Measurements from ENCODE around the gene C12orf50. TPM values are rescaled to one million over a fixed set of nuclear protein-coding genes. Genes with fewer than 3 reads are reported as not detected.

C12orf50 gene
- total RNA-seq, 4 donors from 2014 or later, result not detected

GRCh38 chr12:88001327-88001726 lies 27.9 kb downstream of the C12orf50 start:
- no peak for ATAC-seq
- Histone ChIP-seq H3K9me3 (peaks cover 0 to 8% (median 0%) of the 10 kb centered on the region in 3 donors), H3K27ac (no peak overlapping the region), H3K27me3 (no peaks in the 10 kb centered on the region), H3K36me3 (no peaks in the 10 kb centered on the region), H3K4me1 (no peaks in the 10 kb centered on the region), H3K4me3 (no peak overlapping the region)
- WGBS, 2 donors (ENCODE audit: low coverage in 1 of 2), result 68 to 100% methylated on average over 2 of the region's 2 CpGs
- no peak for TF ChIP-seq POLR2A (IDR thresholded peaks at IDR 0.05)
- no peak for TF ChIP-seq CTCF (IDR thresholded peaks at IDR 0.05)
- no peak for TF ChIP-seq EP300 (IDR thresholded peaks at IDR 0.05)
- TF ChIP-seq POLR2AphosphoS5 (IDR thresholded peaks at IDR 0.05), result no peak

GRCh38 chr12:87995581-87996178 lies 33.5 kb downstream of the C12orf50 start:
- TF ChIP-seq POLR2A (IDR thresholded peaks at IDR 0.05) (no peak), CTCF (IDR thresholded peaks at IDR 0.05) (peak; percentile 27 to 72 (median 52))
- Histone ChIP-seq H3K9me3 (no peaks in the 10 kb centered on the region), H3K27me3 (no peaks in the 10 kb centered on the region), H3K4me3 (no peak overlapping the region), H3K36me3 (no peaks in the 10 kb centered on the region), H3K27ac (no peak overlapping the region), H3K4me1 (no peaks in the 10 kb centered on the region)
- 5 to 6% methylated on average over 7 to 8 of the region's 8 CpGs for WGBS, 2 donors (ENCODE audit: low coverage in 1 of 2)
- peak; percentile 69 for ATAC-seq

- ATAC-seq, result no peak
- Histone ChIP-seq H3K27me3 (no peaks in the 10 kb centered on the region), H3K4me1 (no peaks in the 10 kb centered on the region), H3K4me3 (no peak overlapping the region), H3K27ac (no peak overlapping the region), H3K36me3 (no peaks in the 10 kb centered on the region), H3K9me3 (no peaks in the 10 kb centered on the region)
- TF ChIP-seq POLR2AphosphoS5 (IDR thresholded peaks at IDR 0.05) (no peak), POLR2A (IDR thresholded peaks at IDR 0.05) (no peak), CTCF (IDR thresholded peaks at IDR 0.05) (no peak), EP300 (IDR thresholded peaks at IDR 0.05) (no peak)
Observed at GRCh38 chr12:87991483-87991882, 37.7 kb downstream of the C12orf50 start.

- TF ChIP-seq POLR2A (IDR thresholded peaks at IDR 0.05), result no peak
- TF ChIP-seq CTCF (IDR thresholded peaks at IDR 0.05), result no peak
- TF ChIP-seq EP300 (IDR thresholded peaks at IDR 0.05), result no peak
- TF ChIP-seq POLR2AphosphoS5 (IDR thresholded peaks at IDR 0.05), result no peak
- no peaks in the 10 kb centered on the region for H3K4me1 ChIP-seq
Observed at GRCh38 chr12:87988534-87988933, 40.7 kb downstream of the C12orf50 start.

GRCh38 chr12:87985069-87985675 lies 44.0 kb downstream of the C12orf50 start:
- no peak for TF ChIP-seq CTCF (IDR thresholded peaks at IDR 0.05)
- TF ChIP-seq EP300 (IDR thresholded peaks at IDR 0.05), result no peak
- TF ChIP-seq POLR2A (IDR thresholded peaks at IDR 0.05), result no peak
- TF ChIP-seq POLR2AphosphoS5 (IDR thresholded peaks at IDR 0.05), result no peak

More at GRCh38 chr12:87988534-87988933, 40.7 kb downstream of the C12orf50 start:
- 62 to 63% methylated on average over 2 of the region's 2 CpGs for WGBS, 2 donors (ENCODE audit: low coverage in 1 of 2)
- H3K9me3 ChIP-seq, result no peaks in the 10 kb centered on the region
- H3K27ac ChIP-seq, result no peak overlapping the region
- no peak overlapping the region for H3K4me3 ChIP-seq
- no peaks in the 10 kb centered on the region for H3K27me3 ChIP-seq
- no peaks in the 10 kb centered on the region for H3K36me3 ChIP-seq
- no peak for ATAC-seq

More at GRCh38 chr12:87985069-87985675, 44.0 kb downstream of the C12orf50 start:
- H3K36me3 ChIP-seq, result no peaks in the 10 kb centered on the region
- no peak for ATAC-seq
- peaks cover 4% of the 10 kb centered on the region for H3K27me3 ChIP-seq
- no peaks in the 10 kb centered on the region for H3K9me3 ChIP-seq
- H3K27ac ChIP-seq, result no peak overlapping the region
- no peak overlapping the region for H3K4me3 ChIP-seq
- 74 to 86% methylated on average over 2 of the region's 2 CpGs for whole genome bisulfite sequencing, 2 donors (ENCODE audit: low coverage in 1 of 2)
- H3K4me1 ChIP-seq, result no peaks in the 10 kb centered on the region

All from gastroesophageal sphincter (tissue), 4 donors.